SK-N-SH (cell line): ENCODE results near the gene EIF1AD. TPM values are rescaled to one million over a fixed set of nuclear protein-coding genes. Genes with fewer than 3 reads are reported as not detected.

Experiments
- CTCF ChIA-PET: fragments of 300-600, 350-600 bp; formaldehyde crosslinking; extraction: SDS; loops from one replicate; lab custom pipeline; 2021; lab: Yijun Ruan, JAX
- POLR2A ChIA-PET: fragments of 350-600 bp; sonication (Branson Sonifier 250); formaldehyde crosslinking; extraction: SDS; loops from one replicate; lab custom pipeline; 2020; ENCODE audit warnings: antibody characterized with exemption, inconsistent platforms; lab: Yijun Ruan, JAX
- DNase-seq: peaks from one replicate; pipeline ENCODE4 v3.0.0; 2012
- H2AFZ ChIP-seq: fragments of 200-600 bp; sonication (generic); 2 replicates; pipeline ENCODE4 v1.8.1; 2016; ENCODE audit warnings: antibody characterized with exemption, mild to moderate bottlenecking, low read depth
- H3F3A ChIP-seq: fragments of 200-600 bp; sonication (generic); replicated peaks from 2 replicates; pipeline ENCODE3; 2016; ENCODE audit warnings: antibody characterized with exemption, mild to moderate bottlenecking; ENCODE audit not compliant: insufficient read depth
- H3K27ac ChIP-seq, 2 experiments: fragments of 200-500 bp in 1 of 2; fragments of 200-600 bp in 1 of 2; sonication (Bioruptor generic) in 1 of 2; sonication (generic), shearing (Covaris generic) in 1 of 2; 2 replicates each; pipeline versions ENCODE4 v1.5.1 to v1.6.1; 2014 to 2016; ENCODE audit warnings: low read depth in 2 of 2, inconsistent platforms in 1 of 2, low read length in 1 of 2, mild to moderate bottlenecking in 1 of 2, mixed read lengths in 1 of 2
- H3K27me3 ChIP-seq: fragments of 200-600 bp; sonication (generic), shearing (Covaris generic); 2 replicates; pipeline ENCODE4 v1.6.1; 2016; ENCODE audit warnings: mixed run types; ENCODE audit not compliant: insufficient read depth
- H3K36me3 ChIP-seq, 2 experiments: fragments of 200-500 bp in 1 of 2; fragments of 200-600 bp in 1 of 2; sonication (Bioruptor generic) in 1 of 2; sonication (generic) in 1 of 2; replicated peaks in 1 of 2; 2 replicates each; pipeline versions ENCODE3 to v1.5.1; 2014 to 2016; ENCODE audit warnings: low read length in 1 of 2, mild to moderate bottlenecking in 1 of 2; ENCODE audit not compliant: insufficient read depth in 2 of 2, control insufficient read depth in 1 of 2
- H3K4me1 ChIP-seq, 2 experiments: fragments of 200-500 bp in 1 of 2; fragments of 200-600 bp in 1 of 2; sonication (Bioruptor generic) in 1 of 2; sonication (generic), shearing (Covaris generic) in 1 of 2; 2 replicates each; pipeline versions ENCODE4 v1.5.1 to v1.6.1; 2014 to 2016; ENCODE audit warnings: low read depth in 1 of 2, low read length in 1 of 2, mixed run types in 1 of 2; ENCODE audit not compliant: insufficient read depth in 2 of 2, control insufficient read depth in 1 of 2
- H3K4me2 ChIP-seq: fragments of 200-600 bp; sonication (generic), shearing (Covaris generic); 2 replicates; pipeline ENCODE4 v1.6.1; 2017; ENCODE audit warnings: mixed run types
- H3K4me3 ChIP-seq, 2 experiments: fragments of 200-500 bp in 1 of 2; fragments of 200-600 bp in 1 of 2; sonication (Bioruptor generic) in 1 of 2; sonication (generic), shearing (Covaris generic) in 1 of 2; 2 replicates each; pipeline versions ENCODE4 v1.5.1 to v1.8.1; 2014 to 2016; ENCODE audit warnings: low read depth in 2 of 2, inconsistent platforms in 1 of 2, low read length in 1 of 2, mild to moderate bottlenecking in 1 of 2, mixed read lengths in 1 of 2, moderate library complexity in 1 of 2
- H3K79me2 ChIP-seq: fragments of 200-600 bp; sonication (generic); 2 replicates; pipeline ENCODE4 v1.8.1; 2017; ENCODE audit warnings: mild to moderate bottlenecking; ENCODE audit not compliant: insufficient read depth
- H3K9ac ChIP-seq: fragments of 200-600 bp; sonication (generic); 2 replicates; pipeline ENCODE4 v1.6.1; 2017; ENCODE audit warnings: mixed run types
- H3K9me2 ChIP-seq: fragments of 200-600 bp; sonication (generic); 2 replicates; pipeline ENCODE4 v1.6.1; 2017; ENCODE audit warnings: mixed run types
- H3K9me3 ChIP-seq: fragments of 200-600 bp; sonication (generic); 2 replicates; pipeline ENCODE4 v1.6.1; 2017; ENCODE audit warnings: mixed run types, mild to moderate bottlenecking, moderate library complexity
- H4K20me1 ChIP-seq: fragments of 200-600 bp; sonication (generic); 2 replicates; pipeline ENCODE4 v1.6.1; 2017; ENCODE audit warnings: mild to moderate bottlenecking, mixed run types; ENCODE audit not compliant: insufficient read depth
- CHD2 ChIP-seq: fragments of 150-350 bp; IDR thresholded peaks from 2 replicates; pipeline ENCODE4 v1.6.1; 2018; ENCODE audit warnings: low read length; ENCODE audit not compliant: partially characterized antibody
- CTCF ChIP-seq: fragments of 200-600 bp; sonication (generic); IDR thresholded peaks from 2 replicates; pipeline ENCODE4 v1.6.1; 2017; ENCODE audit warnings: antibody characterized with exemption, mild to moderate bottlenecking, moderate library complexity
- EZH2phosphoT487 ChIP-seq: fragments of 200-600 bp; sonication (generic); IDR thresholded peaks from 2 replicates; pipeline ENCODE4 v1.6.1; 2017; ENCODE audit warnings: low read depth, mixed run types, mild to moderate bottlenecking, antibody characterized with exemption, moderate library complexity, borderline replicate concordance
- FOSL2 ChIP-seq: IDR thresholded peaks from 2 replicates; pipeline ENCODE4 v1.4.0; 2012; ENCODE audit warnings: low read depth, mild to moderate bottlenecking, moderate library complexity, borderline replicate concordance
- FOXJ3 ChIP-seq: sonication (generic); formaldehyde crosslinking; IDR thresholded peaks from 2 replicates; pipeline ENCODE4 v1.5.1; 2020; ENCODE audit warnings: mild to moderate bottlenecking, missing genetic modification reagents
- GATA2 ChIP-seq: sonication (generic); formaldehyde crosslinking; IDR thresholded peaks from 2 replicates; pipeline ENCODE4 v1.5.0; 2020; ENCODE audit warnings: mild to moderate bottlenecking, missing genetic modification reagents
- JUND ChIP-seq: IDR thresholded peaks from 2 replicates; pipeline ENCODE4 v1.4.0; 2012
- NFIC ChIP-seq: IDR thresholded peaks from 2 replicates; pipeline ENCODE4 v1.4.0; 2012; ENCODE audit warnings: borderline replicate concordance
- POLR2AphosphoS5 ChIP-seq: IDR thresholded peaks from 2 replicates; pipeline ENCODE4 v1.6.1; 2012; ENCODE audit warnings: low read depth, low read length
- RCOR1 ChIP-seq: fragments of 150-350 bp; IDR thresholded peaks from 2 replicates; pipeline ENCODE4 v1.6.1; 2017; ENCODE audit warnings: antibody characterized with exemption, low read length
- RFX5 ChIP-seq: IDR thresholded peaks from 2 replicates; pipeline ENCODE4 v1.6.1; 2012; ENCODE audit warnings: mild to moderate bottlenecking, improper control_type of control experiment, low read length
- SIN3A ChIP-seq: IDR thresholded peaks from 2 replicates; pipeline ENCODE4 v1.6.1; 2012; ENCODE audit warnings: low read depth, mild to moderate bottlenecking, low read length, moderate library complexity, borderline replicate concordance
- TAF1 ChIP-seq: IDR thresholded peaks from 2 replicates; pipeline ENCODE4 v1.6.1; 2012; ENCODE audit warnings: low read depth, mild to moderate bottlenecking, low read length, moderate library complexity, borderline replicate concordance
- TEAD4 ChIP-seq: IDR thresholded peaks from 2 replicates; pipeline ENCODE4 v1.4.0; 2012; ENCODE audit warnings: mild to moderate bottlenecking, borderline replicate concordance; ENCODE audit not compliant: insufficient read depth
- WGBS: methylation state at CpG from one replicate; pipeline ENCODE4 v1.1.6; 2017; ENCODE audit warnings: low lambda C conversion rate; 5-methylcytosine and 5-hydroxymethylcytosine counted together
- polyA plus RNA-seq, 3 experiments: library from polyadenylated mRNA; depleted of rRNA; stranded (reverse); fragments of >200 nt; gene quantifications; 2 replicates each; pipeline ENCODE4 v1.2.3, GENCODE V29; 2012
- TF ChIP-seq, protein P1 (sequence below): fragments of 150-350 bp; IDR thresholded peaks from 2 replicates; pipeline ENCODE4 v1.6.1; 2017; ENCODE audit warnings: antibody characterized with exemption, low read length, low read depth, borderline replicate concordance
- TF ChIP-seq, protein P2 (sequence below): IDR thresholded peaks from 2 replicates; pipeline ENCODE4 v1.4.0; 2012; ENCODE audit warnings: low read depth, borderline replicate concordance
- TF ChIP-seq, protein P3 (sequence below): IDR thresholded peaks from 2 replicates; pipeline ENCODE4; 2012

The EIF1AD gene
- polyA plus RNA-seq, 1 of the 3 experiments (the other 2 are of a cell fraction) = 28.9 TPM

DNA sequence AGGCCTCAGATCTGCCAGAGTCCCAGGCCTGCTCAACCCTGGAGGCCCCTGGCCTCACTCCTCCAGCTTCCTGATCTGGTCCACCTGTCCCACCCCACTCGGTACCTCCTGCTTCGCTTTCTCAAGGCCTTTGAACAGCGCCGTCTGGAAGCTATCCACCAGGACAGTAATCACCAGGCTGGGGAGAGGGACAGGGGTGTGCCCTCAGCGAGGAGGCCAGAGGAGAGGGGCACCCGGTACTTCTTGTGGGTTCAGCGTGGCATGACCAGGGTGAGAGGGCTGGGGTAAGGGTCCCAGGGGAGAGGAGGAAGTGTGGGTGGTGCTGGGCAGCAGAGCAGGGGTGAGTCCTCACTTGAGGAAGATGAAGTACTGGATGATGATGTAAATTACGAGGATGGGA is 18.3 kb upstream of the EIF1AD start:
- Histone ChIP-seq H3F3A (peaks cover 18% of the 10 kb centered on the region), H2AFZ (no peak overlapping the region), H3K27ac (peak overlapping the region in 1 of 2 experiments; percentile 63; a peak in 2 of 4 replicates), H3K27me3 (no peaks in the 10 kb centered on the region), H3K36me3 (no peaks in the 10 kb centered on the region), H4K20me1 (no peaks in the 10 kb centered on the region), H3K4me2 (peak overlapping the region; percentile 67; the same call in 1 of the 2 replicates), H3K79me2 (peaks cover 38% of the 10 kb centered on the region; the same call in 1 of the 2 replicates), H3K4me1 (peaks cover 12 to 37% of the 10 kb centered on the region in 2 experiments; a peak in 3 of 4 replicates), H3K9me3 (no peaks in the 10 kb centered on the region), H3K4me3 (no peak overlapping the region), H3K9ac (no peak overlapping the region), H3K9me2 (no peaks in the 10 kb centered on the region)
- WGBS = 85% methylated on average over 8 of the region's 8 CpGs
- ChIA-PET CTCF (interaction anchor here (0.5 to 1.2 kb wide), 4 partner anchors 32 to 427 kb away, joined by 3 to 5 read pairs (median 4); no protein-coding TSS in a partner anchor), POLR2A (interaction anchor here (0.5 kb wide), 1 partner anchor 142 kb away, joined by 3 read pairs; no protein-coding TSS in a partner anchor)
- TF ChIP-seq JUND (no peak), TEAD4 (no peak), CHD2 (no peak), SIN3A (no peak), GATA2 (no peak), TAF1 (no peak), POLR2AphosphoS5 (no peak), CTCF (no peak), FOXJ3 (CRISPR knock-in tag) (no peak), FOSL2 (no peak), NFIC (no peak), RCOR1 (no peak), EZH2phosphoT487 (no peak), RFX5 (no peak)
- TF ChIP-seq, protein P1, sequence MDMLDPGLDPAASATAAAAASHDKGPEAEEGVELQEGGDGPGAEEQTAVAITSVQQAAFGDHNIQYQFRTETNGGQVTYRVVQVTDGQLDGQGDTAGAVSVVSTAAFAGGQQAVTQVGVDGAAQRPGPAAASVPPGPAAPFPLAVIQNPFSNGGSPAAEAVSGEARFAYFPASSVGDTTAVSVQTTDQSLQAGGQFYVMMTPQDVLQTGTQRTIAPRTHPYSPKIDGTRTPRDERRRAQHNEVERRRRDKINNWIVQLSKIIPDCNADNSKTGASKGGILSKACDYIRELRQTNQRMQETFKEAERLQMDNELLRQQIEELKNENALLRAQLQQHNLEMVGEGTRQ = no peak
- TF ChIP-seq, protein P2, sequence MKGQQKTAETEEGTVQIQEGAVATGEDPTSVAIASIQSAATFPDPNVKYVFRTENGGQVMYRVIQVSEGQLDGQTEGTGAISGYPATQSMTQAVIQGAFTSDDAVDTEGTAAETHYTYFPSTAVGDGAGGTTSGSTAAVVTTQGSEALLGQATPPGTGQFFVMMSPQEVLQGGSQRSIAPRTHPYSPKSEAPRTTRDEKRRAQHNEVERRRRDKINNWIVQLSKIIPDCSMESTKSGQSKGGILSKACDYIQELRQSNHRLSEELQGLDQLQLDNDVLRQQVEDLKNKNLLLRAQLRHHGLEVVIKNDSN = no peak
- TF ChIP-seq, protein P3, sequence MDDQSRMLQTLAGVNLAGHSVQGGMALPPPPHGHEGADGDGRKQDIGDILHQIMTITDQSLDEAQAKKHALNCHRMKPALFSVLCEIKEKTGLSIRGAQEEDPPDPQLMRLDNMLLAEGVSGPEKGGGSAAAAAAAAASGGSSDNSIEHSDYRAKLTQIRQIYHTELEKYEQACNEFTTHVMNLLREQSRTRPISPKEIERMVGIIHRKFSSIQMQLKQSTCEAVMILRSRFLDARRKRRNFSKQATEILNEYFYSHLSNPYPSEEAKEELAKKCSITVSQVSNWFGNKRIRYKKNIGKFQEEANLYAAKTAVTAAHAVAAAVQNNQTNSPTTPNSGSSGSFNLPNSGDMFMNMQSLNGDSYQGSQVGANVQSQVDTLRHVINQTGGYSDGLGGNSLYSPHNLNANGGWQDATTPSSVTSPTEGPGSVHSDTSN = no peak
- no peak for DNase-seq
